ENCODE results near the gene NEGR1.

Gene NEGR1

DNA sequence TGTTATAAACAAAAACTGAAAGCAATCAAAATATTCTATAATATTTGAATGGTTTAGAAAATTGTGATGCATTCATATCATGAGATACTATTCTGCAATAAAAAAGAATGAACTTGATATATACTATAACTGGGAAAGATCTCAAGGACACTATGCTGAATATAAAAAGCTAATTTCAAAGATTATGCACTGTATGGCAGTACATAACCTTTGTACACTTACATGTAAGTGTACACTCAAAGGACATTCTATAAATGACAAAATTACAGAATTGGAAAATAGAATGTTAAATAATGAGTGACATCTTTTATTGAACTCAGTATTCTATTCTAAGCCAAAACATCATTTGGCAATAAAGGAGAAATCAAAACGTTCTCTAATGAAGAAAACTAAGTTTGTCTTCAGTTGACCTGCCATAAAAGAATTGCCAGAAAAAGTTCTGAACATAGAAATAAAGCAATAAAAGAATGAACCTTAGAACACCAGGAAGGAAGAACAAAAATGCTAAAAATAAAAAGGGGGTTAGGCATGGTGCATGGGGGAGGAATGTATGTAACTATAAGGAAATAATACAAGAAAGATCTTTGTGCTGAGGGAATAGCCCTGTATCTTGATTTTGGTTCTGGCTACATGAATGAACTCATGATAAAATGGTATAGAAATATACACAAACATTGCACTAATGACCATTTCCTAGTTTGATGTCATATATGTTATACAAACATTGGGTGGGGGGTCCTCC, 519.7 kb downstream of the NEGR1 start:
- DNase-seq, result no peak

DNA sequence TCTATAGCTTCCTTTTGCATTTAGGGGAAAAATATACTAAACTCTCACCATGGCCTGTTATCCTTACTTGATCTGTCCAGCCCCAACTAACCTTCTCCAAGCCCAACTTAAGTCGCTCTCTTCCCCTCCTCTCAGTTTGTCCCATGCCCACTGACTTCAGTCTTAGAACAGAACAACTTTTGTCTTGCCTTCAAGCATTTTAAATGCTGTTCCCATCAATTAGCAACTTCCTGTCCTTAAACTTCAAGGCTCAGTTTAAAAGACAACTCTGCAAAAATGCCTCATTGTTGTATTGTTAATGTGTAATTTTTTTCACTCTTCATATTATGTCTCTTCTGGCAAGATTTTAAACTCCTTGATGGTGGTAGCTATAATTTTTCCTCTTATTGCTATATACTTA, 526.9 kb downstream of the NEGR1 start:
- DNase-seq, result no peak

DNA sequence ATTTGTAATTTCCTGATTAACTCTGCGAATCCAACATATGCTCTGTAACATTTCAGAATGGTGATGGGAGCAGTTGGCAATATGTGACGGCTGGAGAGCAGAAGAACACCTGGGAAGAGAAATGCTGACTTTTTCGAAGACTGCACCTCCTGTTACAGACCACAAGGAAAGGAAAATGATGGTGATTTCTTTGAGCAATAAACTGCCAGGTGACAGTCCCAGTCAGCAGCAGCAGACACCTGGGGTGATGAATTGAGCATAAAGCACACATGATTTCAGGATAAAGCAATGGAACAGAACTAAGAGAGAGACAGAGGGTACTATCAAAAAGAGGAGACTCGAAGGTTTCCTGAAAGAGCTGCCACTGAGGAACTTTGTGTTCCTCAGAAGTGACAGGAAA, 528.6 kb downstream of the NEGR1 start:
- no peak for DNase-seq

DNA sequence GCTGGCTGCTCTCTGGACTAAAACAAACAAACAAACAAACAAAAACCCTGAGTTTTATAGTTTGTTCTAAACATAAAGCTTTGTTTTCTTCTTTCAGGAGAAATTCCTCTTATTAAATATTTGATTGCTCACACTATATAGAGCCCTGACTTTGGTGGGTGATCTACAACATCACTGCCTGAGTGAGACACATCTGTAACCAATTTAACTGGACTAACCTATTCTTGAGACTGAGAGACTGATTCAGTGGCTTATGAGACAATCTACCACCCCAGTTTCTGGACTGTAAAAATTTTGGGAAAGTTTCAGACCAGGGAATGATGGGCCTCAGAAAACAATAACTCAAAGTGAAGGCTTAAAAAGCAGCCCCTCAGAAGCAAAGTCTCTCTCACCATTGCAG, 537.0 kb downstream of the NEGR1 start:
- DNase-seq, result no peak

DNA sequence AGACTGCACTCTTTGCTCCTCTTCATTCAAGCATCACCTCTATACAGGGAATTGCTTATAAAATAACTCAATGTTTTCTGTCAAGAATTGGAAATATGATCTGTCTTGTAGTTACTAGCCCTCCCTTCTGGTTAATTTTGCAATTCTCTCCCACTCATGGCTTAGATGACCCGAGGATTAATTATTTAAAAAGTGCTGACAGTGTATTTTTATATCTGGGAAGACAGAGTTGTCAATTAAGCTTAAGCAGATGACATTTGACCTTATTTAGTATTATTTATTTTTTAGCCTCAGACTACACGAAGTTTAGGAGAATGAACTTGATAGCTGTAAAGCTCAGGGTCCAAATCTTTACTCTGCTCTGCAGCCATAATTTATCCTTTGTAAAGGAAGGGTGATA, 538.5 kb downstream of the NEGR1 start:
- no peak for DNase-seq

DNA sequence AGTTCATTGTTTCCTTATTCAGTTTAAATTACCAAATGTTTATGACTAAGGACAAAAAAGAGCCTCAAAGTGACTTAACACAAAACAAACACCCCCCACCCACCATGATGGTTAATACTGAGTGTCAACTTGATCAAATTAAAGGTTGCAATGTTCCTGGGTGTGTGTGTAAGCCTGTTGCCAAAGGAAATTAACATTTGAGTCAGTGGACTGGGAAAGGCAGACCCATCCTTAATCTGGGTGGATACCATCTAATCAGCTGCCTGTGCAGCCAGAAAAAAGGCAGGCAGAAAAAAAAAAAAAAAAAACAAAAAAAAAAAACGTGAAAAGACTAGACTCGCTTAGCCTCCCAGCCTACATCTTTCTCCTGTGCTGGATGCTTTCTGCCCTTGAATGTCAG, 543.4 kb downstream of the NEGR1 start:
- DNase-seq, result no peak

DNA sequence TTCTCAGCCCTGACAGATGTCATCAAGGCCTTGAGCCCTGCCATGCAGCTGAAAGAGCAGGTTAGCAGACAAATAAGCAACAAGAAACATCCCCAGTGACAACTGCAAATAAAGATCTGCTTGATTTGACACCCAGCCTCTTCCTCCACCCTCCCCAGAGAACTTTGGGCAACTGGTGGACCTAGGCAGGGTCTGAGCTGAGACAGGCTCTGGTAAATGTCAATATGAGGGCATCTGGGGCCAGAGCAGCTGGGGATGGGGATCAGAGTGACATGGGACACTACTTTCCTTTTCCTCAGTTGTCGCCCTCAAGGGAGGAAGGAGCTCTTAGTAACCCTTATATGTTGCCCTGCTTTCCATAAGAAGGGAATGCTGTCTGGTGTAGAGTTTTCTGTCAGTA, 544.1 kb downstream of the NEGR1 start:
- DNase-seq, result no peak

DNA sequence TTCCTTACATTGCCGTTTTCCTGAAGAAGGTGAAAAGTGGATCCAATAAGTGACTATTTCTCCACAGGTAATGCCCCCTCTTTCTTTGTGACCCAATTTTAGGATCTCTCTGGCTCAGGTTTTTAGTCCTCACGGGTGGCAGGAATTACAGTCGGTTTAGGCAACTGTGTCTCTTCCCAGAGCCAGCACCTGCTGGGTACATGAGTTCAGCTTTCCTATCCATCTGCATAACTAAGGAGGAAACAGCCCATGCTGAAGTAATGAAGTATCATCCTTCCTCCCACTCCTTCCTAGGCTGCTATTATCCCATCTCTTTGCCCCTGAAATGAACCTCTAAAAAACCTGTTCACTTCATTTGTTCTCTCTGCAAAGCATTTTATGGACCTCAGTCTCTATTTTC, 544.6 kb downstream of the NEGR1 start:
- no peak for DNase-seq

DNA sequence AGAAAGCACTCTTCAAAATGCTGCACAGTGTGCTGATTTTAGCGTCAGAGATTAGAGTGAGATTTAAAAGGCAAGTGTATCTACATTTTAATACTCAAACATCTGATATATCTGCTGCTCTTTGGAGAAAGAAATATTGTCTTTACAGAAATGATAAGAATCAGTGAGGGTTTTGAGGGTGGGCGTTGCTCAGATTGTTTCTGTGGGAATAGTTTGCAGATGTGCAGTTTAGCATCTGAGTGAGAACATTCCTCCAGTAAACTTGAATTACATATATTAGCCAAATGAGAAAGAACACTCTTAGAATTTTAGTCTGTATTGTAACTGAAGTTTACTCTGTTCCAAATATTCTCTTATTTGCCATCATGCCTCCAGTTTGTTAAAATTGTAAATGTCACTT, 549.2 kb downstream of the NEGR1 start:
- DNase-seq, result no peak

DNA sequence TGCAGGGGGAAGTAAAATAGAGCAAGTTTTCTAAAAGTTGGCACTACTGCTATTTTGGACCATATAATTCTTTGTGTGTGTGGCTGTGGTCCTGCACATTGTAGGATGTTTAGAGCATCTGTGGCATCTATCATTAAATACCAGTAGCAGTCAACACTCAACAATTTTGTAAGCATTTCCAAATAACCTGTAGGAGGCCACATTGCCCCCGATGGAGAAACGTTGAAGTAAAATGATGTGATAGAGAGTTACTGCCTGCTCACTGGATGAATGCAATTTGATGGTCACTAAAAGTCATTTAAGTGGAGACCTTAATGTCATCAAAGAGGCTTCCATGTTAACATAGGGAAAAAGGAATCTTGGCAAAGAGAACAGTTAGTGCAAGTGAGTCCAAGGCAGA, 560.8 kb downstream of the NEGR1 start:
- no peak for DNase-seq

DNA sequence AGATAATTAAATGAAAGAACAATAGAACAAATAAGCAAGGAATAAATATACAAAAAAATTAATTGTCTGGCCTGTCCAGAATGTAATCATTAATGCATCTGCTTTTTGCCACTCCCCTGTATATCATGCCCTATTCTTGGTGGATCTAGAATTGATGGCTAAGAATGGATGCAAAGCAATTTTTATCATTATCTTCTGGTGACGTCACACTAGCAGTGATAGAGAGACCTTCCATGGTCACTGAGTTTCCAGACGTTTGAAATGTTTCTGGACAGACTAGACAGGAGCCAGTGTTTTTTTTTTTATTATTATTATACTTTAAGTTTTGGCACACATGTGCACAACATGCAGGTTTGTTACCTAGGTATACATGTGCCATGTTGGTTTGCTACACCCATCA, 563.0 kb downstream of the NEGR1 start:
- no peak for DNase-seq

DNA sequence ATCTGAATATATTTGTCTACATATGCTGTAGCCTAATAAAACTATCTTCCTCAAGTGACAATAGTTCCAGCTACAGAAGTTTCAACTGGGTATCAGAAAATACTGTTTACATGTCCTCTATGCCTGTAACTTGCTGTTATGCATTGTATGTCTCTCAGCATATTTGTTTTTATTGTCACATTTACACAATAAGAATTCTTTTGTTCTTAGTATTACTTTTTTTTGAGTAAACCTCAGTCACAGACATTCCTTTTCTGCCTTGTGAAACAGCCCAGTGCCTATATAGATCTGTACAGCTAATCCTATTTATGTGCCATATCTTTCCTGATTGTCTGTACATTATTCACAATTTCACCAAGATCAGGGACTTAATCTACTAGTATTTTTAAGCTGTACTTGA, 565.2 kb downstream of the NEGR1 start:
- no peak for DNase-seq

DNA sequence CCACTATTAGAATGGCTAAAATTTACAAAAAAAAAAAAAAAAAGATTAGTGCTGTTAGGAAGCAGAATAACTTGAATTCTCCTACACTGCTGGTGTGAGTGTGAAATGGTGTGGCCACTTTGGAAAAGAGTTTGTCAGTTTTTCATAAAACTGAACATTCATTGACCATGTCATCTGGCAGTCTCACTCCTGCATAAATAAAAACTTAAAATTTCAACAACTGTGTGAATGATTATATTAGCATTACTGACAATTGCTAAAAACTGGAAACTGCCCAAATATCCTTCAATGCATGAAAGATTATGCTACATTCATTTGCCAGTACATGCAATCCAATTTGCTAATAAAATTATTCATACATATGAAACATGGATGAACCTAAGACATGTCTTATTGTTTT, 570.9 kb downstream of the NEGR1 start:
- no peak for DNase-seq

DNA sequence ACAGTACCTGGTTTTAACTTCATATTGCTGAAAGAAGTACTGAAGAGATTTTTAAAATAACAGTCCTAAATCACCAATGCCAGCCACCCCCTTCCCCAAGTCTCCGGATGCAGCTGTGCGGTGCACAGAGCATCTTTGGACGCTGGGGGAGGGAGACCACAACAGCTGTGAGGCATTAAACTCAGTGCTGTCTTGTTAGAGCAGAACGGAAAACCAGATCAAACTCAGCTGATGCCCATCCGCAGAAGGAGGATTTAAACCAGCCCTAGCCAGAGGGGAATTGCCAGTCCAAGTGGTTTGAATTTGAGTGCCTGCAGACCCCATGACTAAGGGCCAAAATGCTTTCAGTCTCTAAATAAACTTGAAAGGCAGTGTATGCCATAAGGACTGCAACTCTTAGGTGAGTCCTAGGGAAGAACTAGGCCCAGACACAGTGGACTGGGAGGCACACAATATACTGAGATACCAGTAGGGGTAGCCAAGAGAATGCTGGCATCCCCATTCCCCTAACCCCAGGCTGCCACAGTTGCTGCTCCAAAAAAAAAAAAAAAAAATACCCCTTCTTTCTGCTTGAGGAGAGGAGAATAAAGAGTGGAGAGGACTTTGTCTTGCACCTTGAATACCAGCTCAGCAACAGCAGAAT, 576.2 kb downstream of the NEGR1 start:
- no peak for DNase-seq

DNA sequence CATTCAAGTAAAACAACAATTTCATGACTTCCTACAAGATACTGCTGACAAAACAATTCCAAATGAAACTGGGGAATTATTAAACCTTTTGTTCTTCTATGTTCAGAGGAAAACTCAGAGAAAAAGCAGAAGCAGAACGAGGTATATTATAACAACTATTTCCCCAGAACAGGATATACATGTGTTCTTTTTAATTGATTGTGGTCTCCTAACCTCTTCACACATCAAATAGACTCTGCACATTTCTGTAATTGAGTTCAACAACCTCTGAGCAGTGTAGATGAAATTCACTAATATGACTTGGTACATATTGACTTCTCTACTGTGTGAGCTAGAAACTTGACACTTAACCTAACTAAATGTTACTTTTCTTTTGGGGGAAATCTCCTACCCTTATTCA, 584.2 kb downstream of the NEGR1 start:
- no peak for DNase-seq

DNA sequence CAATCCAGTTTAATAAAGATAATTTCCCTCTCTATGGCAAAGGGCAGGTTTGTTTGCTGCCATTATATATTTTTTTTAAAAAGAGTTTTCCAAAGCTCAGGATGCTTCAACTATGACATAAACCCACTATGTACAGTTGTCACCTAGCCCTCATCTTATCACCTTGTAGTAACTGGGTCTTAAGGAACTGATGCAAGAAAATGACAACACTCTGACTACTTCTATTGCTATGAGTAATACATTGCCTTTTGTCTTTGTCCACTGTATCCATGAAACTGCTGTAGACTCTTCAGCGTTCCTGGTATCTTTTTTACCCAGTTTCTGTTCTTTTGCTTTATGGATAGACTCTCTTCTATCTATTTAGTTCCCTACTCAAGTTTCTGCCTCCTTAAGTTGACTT, 586.5 kb downstream of the NEGR1 start:
- DNase-seq, result no peak

DNA sequence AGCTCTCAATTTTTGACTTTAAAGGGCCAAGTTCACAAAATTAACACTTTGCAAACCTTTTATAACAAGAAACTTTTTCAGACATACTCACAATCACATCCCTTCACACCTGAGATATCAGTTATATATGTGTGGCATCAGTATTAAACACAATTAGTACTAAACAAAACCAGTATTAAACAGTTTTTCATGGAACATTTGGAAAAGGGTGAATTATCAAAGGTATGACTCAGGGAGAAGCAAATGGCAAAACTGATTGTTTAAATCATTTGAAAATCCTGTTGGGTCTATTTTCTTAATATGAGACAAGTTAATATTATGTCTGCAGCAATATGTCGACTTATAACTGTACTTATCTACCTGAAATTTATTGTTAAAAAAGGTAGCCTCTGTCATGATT, 587.3 kb downstream of the NEGR1 start:
- no peak for DNase-seq

DNA sequence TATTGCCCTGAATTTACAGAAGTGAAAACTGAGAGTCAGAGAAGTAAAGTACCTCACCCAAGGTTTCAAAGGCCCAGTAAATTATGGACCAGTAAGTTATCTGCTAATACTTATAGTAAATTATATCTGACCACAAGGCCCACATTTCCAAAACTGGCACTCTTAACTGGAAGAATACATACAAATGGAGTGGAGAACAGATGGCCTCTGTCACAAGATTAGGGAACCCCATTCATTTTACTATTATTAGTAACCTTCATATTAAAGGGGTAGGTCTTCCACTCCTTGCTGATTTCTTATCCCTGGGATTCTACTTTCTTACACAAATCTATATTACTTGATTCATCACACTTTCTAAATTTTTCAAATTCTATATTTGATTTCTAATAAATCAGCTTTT, 588.8 kb downstream of the NEGR1 start:
- no peak for DNase-seq

DNA sequence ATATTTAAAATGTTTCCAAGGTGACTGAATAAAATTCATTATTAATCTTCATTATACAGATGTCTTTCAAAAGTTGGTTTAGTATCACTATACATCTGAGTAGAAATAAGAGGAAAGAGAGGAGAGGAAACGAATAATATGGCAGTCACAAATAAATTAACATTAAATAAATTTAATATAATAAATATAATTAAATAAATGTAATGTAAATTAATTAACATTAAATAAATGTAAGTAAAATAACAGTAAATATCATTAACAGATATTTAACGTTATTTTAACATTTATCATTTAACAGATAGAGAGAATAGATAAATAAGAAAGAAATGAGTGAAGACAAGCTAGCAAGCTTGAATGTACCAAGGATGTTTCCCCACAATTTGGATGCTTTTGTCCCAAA, 592.7 kb downstream of the NEGR1 start:
- DNase-seq, result no peak

DNA sequence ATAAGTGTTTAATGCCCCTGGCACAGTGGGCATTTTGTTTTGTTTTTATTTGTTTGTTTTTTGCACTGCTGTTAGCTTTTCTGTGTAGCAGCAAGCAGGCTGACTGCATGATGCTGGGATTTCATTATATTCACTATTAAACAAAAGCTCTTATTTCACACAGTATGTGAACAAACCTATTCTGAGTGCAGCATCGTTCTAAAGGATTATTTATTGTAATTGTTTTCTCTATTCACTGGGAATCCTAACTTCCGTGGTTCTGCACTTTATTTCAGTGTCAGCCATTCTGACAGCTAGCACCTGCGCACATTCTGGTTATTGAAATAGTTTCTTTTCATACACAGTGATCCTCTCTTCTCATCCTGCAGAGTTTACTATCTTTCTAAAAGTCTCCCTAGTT, 595.0 kb downstream of the NEGR1 start:
- peak; percentile 12 for DNase-seq

DNA sequence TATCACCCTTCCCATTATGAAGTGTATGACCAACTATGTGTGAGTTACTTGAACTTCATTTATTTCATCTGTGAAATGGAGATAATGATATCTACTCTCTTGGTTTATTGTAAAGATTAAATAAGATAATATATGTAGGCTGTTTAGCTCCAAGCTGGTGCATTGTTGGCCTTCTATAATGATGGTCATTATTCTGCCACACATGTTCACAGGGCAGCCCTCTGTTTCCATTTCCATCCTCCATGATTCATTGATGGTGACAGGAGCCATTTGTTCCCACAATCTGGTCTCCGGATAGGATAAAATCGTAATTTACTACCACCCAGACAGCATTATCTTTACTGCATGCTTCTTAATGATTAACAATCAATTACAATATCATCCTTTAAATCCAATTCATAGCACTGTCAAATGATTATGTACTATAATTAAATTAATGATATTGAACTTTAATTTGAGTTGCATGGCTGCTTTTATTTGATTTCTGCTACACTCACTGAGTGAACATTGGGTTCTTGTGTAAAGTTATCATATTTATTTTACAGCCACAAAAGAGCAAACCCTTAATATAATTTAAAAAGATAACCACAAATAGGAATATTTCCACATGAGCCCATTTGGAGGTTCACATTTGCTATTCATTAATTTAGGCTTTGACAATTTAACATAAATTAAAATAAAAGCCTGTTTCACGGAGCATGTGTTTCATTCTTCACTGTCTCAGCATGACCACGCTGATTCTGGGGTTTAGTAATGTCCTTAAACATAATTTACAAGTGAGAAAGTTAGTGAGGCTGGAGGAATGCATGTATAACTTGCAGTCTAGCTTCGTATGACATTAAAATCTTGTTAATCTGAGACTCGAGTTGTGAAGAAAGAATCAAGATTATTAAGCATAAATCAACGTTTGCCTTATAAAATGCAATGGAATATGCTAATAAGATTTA, 605.1 kb downstream of the NEGR1 start:
- no peak for DNase-seq

DNA sequence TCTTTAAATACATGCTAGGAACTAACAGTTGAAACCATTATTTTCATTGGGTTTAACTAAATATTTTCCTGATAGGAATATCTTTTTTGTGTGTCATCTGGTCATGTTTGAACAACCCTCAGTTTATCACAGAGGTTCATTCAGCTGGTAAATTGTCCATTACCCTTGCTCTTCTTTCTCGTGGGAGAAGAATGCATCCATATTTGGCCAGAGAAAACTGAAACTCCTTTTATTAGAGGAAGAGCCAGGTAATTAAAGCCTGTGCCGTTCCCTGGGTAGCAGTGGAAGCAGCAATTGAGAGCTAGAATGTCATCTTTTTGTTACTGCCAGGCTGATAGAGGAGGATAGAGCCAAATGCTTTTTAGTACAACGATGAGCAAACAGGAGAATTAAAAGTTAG, 614.3 kb downstream of the NEGR1 start:
- DNase-seq, result peak; percentile 47

DNA sequence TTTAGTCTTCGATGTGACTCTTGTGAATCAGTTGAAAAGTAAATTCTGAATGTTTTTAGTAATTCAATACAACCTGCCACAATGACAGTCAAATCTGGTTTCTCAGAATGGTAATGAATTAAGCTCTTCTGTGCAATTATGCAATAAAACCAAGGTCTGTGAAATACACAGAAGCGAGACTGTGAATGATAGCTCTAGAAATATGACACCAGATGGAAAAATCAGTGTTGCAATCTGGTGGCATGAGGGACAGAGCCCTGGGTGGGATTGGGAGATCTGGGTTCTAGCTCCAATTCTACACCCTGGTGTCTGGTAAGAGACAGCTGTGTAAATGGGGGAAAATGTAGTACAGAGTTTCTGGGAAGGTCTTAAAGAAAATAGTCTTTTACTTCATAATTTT, 615.1 kb downstream of the NEGR1 start:
- DNase-seq, result peak; percentile 78

DNA sequence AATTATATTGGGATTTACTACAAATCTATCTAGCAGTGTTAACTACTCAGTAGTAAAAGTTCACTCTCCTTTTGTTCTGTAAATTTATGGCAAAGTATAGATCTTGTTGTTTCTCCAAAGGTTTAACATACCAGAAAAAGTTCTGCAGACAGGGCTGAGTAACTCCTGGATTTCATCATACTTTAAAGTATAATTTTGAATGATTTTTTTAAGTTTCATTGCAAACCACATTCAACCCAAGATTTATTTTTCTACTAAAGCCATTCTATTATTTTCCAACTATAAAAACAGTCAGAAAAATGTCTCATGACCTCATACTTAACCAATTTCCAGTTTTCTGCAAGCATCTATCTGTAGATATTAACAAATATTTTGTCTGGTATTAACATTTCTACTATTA, 615.7 kb downstream of the NEGR1 start:
- DNase-seq, result no peak

All from NCI-H1105 treated with DMSO at 0.1 percent for 48 hours (cell line).